SHP77 treated with DMSO at 0.1 percent for 48 hours (cell line): ENCODE data around the gene CHP1.
"Not testable (repeated sequence)": the region's sequence is repeated elsewhere in the genome, so short reads cannot be mapped to it uniquely, and the experiment has no call there.

Experiments used
- DNase-seq: peaks from one replicate; lab custom pipeline; 2025; lab: John Stamatoyannopoulos, UW

CHP1 gene

GRCh38 chr15:41256577-41257038 lies 25.5 kb downstream of the CHP1 start:
- DNase-seq: no peak

GRCh38 chr15:41258750-41259471 lies 27.8 kb downstream of the CHP1 start:
- no peak for DNase-seq

DNA sequence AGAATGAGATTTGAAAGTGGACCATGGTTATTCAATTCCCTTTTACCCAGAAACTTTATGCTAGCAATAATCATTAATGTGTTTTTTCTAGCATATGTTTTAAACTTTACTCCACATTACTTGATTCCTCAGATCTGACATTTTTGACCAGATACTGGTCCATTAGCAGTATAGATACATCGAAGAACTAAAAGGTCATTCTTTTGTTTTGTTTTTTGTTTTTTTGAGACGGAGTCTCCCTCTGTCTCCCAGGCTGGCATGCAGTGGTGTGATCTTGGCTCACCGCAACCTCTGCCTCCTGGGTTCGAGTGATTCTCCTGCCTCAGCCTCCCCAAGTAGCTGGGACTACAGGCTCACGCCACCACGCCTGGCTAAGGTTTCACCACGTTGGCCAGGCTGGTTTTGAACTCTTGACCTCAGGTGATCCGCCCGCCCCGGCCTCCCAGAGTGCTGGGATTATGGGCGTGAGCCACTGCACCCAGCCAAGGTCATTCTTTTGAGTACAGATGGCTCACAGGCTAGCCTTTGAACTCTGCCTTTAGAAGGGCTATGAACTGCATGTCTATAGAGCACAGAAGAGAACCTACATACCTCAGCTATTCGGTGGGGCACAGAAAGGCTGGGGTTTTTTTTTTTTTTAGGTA lies 28.6 kb downstream of the CHP1 start:
- DNase-seq: no peak

DNA sequence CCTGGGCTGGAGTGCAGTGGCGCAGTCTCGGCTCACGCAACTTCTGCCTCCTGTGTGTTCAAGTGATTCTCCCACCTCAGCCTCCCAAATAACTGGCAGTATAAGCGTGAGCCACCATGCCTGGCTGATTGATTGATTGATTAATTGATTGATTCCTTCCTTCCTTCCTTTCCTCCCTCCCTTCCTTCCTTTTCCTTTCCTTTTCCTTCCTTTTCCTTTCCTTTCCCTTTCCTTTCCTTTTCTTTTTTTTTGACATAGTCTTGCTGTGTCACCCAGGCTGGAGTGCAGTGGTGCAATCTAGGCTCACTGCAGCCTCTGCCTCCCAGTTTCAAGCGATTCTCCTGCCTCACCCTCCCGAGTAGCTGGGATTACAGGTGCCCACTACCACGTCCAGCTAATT lies 29.9 kb downstream of the CHP1 start:
- DNase-seq: not testable (repeated sequence)

- no peak for DNase-seq
Observed at GRCh38 chr15:41262571-41262970, 31.5 kb downstream of the CHP1 start.

DNA sequence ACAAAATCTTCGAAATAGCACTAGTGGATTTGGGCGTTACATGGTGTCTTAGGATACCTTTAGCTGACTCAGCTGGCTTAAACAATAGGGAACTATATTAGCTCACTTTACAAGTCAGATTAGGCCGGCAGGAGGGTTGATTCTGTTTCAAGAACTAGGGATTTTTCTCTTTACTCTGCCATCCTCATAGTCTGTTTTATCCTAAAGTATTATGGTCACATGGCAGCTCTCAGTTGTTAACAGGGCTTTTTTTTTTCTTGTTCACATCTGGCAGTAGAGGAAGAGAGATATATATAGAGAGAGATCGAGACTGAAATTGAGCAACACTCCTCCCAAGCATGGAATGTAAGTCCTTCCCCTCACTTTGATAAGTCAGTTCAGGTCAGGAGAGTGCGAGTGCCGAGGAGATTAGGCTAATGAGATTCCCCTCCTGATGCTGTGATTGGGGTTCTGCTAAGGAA lies 32.9 kb downstream of the CHP1 start:
- DNase-seq: no peak

GRCh38 chr15:41269887-41270286 lies 38.8 kb downstream of the CHP1 start:
- DNase-seq: no peak

DNA sequence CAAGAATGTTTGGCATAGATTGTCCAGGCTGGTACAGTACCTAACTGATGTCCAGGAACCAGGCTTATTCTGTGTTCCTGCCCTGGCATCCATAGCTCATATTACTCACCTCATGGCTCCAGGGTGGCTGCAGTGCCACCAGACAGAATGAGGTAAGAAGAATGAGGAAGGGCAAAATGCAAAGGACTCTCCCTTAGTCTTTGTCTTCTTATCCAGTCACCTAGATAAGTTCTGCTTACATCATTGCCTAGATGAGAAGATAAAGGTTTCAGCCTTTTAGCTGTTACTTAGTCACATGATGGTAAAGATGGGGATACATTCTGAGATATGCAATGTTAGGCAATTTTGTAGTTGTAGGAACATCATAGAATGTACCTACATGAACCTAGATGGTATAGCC lies 45.8 kb downstream of the CHP1 start:
- no peak for DNase-seq

DNA sequence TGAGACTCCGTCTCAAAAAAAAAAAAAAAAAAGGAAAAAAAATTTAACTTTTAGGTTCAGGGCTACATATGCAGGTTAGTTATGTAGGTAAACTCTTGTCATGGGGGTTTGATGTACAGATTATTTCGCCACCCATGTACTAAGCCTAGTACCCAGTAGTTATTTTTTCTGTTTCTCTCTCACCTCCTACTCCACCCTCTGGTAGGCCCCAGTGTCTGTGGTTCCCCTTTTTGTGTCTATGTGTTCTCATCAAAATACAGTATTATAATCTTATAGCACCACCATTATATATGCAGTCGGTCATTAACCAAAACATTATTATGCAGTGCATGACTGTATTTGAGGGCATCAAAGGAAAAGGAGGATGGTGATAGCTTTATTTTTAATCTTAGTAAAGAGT lies 47.3 kb downstream of the CHP1 start:
- no peak for DNase-seq

GRCh38 chr15:41279535-41280283 lies 48.6 kb downstream of the CHP1 start:
- no peak for DNase-seq

DNA sequence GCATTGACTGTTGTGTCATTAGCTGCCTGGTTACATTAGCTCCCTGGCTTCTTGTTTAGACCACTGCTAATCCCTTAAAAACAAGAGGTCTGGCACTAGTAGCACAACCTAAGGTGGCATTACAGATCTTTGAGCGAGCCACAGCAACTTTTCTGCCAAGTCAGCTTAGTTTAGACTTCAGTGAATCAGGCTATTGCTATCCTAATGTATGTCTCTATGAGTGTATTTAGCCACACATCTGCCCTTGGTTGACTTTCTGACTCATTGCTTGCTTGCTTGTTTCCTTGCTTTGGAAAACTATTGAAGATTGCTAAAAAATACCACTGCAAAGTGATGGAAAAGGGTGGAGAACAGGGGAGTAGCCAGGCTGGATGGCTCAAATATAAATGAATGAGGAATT lies 50.2 kb downstream of the CHP1 start:
- DNase-seq: no peak

DNA sequence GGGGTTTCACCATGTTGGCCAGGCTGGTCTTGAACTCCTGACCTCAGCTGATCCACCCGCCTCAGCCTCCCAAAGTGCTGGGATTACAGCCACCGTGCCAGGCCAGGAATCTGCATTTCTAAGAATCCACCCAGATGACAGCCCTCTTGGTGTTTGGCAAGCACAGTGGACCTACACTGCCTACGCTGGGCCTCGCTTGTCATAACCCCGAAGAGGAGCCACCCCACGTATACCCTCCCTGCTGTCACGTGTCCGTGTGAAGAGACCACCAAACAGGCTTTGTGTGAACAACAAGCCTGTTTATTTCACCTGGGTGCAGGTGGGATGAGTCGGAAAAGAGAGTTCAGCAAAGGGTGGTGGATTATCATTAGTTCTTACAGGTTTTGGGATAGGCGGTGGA lies 51.4 kb downstream of the CHP1 start:
- DNase-seq: not testable (repeated sequence)

DNA sequence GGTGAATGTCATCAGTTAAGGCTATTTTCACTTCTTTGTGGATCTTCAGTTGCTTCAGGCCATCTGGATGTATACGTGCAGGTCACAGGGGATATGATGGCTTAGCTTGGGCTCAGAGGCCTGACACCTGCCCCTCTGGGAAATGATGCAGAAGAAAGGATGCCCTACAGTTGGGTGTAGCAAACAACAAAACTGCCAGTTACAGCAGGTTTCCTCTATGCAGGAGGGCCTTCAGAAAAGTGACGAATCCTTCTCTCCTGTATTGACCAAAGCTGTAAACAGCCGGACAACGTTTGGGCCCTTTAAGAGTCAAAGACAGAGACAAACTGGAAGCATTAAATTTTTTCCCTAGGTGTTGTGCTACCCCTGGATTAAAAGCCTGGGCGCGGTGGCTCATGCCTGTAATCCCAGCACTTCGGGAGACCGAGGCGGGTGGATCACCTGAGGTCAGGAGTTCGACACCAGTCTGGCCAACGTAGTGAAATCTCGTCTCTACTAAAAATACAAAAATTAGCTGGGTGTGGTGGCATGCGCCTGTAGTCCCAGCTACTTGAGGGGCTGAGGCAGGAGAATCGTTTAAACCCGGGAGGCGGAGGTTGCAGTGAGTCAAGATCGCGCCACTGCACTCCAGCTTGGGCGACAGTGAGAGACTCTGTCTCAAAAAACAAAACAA lies 52.0 kb downstream of the CHP1 start:
- DNase-seq: not testable (repeated sequence)

DNA sequence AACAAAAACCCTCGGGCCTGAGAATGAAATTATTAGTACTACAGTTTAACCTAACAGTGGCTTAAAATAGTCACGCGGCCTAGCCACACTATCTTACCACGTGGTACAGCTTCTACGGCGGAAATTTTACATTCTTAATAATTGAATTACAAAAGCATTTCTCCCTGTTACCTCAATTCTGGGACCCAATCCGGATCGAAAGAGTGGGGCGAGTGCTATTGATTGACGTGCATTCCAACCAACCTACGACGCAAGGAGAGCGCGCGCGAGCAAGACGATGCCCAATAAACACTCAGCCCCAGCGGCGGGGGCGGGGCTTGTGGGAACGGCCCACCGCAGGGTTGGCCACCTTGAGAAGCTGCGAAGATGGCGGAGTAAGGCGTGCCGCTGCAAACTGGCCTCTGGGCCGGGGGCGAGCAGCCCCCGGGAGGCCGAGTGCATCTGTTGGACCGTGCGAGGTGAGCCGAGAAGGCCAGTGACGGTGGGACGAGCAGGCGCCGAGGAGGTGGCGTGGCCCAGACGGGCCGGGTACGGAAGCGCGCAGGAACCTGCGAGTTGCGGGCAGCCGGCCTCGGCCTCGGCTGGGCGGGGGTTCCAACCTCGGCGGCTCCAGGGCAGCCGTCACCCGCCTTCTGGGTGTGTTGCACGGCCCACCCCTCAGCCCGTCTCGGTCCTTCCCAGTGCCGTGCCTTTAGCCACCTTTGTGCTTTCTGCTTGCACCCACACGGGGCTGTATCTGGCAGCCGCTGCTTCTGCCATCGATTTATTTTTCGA lies 52.8 kb downstream of the CHP1 start:
- DNase-seq: peak; percentile 97

DNA sequence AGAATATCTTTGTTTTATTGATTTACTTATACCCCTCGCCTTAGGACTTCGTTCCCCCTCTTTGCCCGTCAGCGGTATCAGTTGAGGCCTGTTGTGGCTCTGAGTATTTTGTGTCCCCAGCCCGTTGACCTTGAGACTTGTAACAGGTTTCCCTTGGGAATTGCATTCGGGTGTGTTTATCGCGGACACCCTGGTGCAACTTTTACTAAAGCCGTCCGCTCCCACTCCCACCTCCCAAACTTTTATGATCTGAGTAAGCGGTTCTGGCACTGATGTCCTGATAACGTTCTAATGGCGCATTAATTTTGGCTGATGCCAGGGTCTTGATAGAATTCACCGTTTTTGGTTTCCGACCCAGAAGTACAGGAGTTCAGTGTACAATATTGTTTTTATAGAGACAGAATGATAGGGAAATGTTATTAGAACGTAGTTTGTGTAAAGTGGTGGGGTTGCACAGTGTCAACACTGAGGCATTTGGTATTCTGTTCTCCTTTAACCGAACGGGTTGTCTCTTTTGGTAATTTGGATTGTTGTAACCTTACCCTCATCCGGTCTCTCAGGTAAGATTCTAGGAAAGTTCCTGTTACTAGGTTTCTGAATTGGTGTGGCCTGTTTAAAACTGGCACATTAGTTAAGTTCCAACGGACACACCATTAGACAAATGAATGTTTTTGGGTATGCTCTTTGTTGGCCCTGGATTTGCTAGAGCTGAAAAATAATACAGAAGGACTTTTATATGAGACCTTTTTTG lies 53.5 kb downstream of the CHP1 start:
- DNase-seq: peak; percentile 20

- no peak for DNase-seq
Observed at GRCh38 chr15:41285285-41285684, 54.2 kb downstream of the CHP1 start.

DNA sequence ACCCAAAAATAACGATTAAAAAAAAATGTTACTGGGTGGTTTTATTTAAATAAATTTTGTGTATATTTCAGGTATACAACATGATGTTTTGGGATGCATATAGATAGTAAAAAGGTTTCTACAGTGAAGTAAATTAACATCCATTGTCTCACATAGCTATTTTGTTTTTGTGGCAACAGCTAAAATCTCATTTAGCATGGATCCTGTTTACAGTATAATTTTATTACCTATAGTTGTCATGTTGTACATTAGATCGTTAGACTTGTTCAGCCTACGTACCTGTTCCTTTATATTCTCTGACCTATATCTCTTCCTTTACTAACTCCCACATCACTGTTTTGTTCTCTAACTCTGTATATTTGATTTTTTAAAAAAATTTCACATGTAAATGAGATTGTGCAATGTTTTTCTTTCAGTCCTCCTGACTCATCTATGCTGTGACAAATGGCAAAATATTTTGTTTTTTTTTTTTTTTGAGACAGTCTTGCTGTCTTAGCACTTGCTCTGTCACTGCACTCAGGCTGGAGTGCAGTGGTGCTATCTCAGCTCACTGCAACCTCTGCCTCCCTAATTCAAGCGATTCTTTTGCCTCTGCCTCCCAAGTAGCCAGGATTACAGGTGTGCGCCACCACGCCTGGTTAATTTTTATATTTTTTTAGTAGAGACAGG lies 55.7 kb downstream of the CHP1 start:
- DNase-seq: no peak

GRCh38 chr15:41288464-41288863 lies 57.4 kb downstream of the CHP1 start:
- no peak for DNase-seq

GRCh38 chr15:41289953-41290352 lies 58.9 kb downstream of the CHP1 start:
- DNase-seq: no peak

DNA sequence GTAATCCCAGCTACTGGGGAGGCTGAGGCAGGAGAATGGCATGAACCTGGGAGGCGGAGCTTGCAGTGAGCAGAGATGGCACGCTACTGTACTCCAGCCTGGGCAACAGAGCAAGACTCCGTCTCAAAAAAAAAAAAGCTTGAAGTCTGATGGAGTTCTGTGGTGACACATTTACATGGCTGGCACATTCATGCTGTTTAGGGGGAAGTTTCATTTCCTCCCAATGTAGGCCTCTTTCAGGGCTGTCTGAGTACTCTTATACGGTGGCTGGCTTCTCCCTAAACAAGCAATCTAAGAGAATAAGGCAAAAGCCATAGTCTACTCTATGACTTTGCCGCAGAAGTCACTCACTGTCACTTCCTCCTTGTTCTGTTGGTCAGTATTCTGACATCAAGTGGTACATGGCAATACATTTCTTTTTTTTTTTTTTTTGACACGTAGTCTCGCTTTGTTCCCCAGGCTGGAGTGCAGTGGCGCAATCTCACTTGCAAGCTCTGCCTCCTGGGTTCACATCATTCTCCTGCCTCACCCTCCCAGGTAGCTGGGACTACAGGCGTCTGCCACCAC lies 60.1 kb downstream of the CHP1 start:
- DNase-seq: no peak
